ENCODE measurements around the gene KRTAP2-1. TPM values are rescaled to one million over a fixed set of nuclear protein-coding genes. Genes with fewer than 3 reads are reported as not detected.
"Not testable (repeated sequence)": the region's sequence is repeated elsewhere in the genome, so short reads cannot be mapped to it uniquely, and the experiment has no call there.

KRTAP2-1 gene, protein sequence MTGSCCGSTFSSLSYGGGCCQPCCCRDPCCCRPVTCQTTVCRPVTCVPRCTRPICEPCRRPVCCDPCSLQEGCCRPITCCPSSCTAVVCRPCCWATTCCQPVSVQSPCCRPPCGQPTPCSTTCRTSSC
- not detected for total RNA-seq
- polyA plus RNA-seq = not detected

DNA sequence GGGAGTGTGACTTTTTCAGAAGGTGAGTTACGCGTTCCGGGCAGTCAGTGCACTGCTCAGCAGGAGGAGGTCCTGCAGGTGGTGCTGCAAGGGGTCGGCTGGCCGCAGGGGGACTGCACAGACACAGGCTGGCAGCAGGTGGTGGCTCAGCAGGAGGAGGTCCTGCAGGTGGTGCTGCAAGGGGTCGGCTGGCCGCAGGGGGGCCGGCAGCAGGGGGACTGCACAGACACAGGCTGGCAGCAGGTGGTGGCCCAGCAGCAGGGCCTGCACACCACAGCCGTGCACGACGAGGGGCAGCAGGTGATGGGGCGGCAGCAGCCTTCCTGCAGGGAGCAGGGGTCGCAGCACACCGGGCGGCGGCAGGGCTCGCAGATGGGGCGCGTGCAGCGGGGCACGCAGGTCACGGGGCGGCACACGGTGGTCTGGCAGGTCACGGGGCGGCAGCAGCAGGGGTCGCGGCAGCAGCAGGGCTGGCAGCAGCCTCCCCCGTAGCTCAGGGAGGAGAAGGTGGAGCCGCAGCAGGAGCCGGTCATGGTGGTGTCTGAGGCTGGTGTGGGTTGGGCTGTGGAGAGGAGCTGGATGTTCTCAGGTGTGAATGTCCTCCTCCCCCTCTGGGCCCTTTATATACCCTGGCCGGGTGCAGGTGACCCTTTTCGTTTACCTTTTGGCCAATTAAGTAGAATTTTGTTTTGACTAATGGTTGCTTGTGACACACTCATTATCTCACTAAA is at the start of gene KRTAP2-1:
Gene KRTAP2-1, minus strand, starts transcription at position 582 of the 731 bp plus-strand sequence. Its CDS starts 49 bp downstream, at position 533.
- H3K9me3 ChIP-seq; H3K4me1 ChIP-seq; H3K4me3 ChIP-seq; DNase-seq; intact Hi-C loops (cut with DNase I); H3K36me3 ChIP-seq; H3K27ac ChIP-seq: not testable (repeated sequence)
- 63 to 66% methylated on average over 10 of the region's 33 CpGs for WGBS, 2 donors
- peaks cover 0 to 24% (median 0%) of the 10 kb centered on the region in 3 donors for H3K27me3 ChIP-seq

- TF ChIP-seq EP300 (IDR thresholded peaks at IDR 0.05) (no peak), POLR2AphosphoS5 (IDR thresholded peaks at IDR 0.05) (no peak), POLR2A (IDR thresholded peaks at IDR 0.05) (no peak)
- TF ChIP-seq, protein P1, sequence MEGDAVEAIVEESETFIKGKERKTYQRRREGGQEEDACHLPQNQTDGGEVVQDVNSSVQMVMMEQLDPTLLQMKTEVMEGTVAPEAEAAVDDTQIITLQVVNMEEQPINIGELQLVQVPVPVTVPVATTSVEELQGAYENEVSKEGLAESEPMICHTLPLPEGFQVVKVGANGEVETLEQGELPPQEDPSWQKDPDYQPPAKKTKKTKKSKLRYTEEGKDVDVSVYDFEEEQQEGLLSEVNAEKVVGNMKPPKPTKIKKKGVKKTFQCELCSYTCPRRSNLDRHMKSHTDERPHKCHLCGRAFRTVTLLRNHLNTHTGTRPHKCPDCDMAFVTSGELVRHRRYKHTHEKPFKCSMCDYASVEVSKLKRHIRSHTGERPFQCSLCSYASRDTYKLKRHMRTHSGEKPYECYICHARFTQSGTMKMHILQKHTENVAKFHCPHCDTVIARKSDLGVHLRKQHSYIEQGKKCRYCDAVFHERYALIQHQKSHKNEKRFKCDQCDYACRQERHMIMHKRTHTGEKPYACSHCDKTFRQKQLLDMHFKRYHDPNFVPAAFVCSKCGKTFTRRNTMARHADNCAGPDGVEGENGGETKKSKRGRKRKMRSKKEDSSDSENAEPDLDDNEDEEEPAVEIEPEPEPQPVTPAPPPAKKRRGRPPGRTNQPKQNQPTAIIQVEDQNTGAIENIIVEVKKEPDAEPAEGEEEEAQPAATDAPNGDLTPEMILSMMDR (IDR thresholded peaks at IDR 0.05) = no peak
- H3K36me3 ChIP-seq = no peaks in the 10 kb centered on the region
- H3K27me3 ChIP-seq = no peaks in the 10 kb centered on the region
- H3K4me1 ChIP-seq = no peaks in the 10 kb centered on the region
- H3K4me3 ChIP-seq = no peak overlapping the region
- DNase-seq = no peak
- H3K27ac ChIP-seq = no peak overlapping the region
- 88 to 90% methylated on average over 7 of the region's 7 CpGs for WGBS, 2 donors
- intact Hi-C loops (cut with DNase I) = no loop called here
- no peaks in the 10 kb centered on the region for H3K9me3 ChIP-seq
Observed at GRCh38 chr17:41096055-41096454, 48.9 kb upstream of the KRTAP2-1 start.

DNA sequence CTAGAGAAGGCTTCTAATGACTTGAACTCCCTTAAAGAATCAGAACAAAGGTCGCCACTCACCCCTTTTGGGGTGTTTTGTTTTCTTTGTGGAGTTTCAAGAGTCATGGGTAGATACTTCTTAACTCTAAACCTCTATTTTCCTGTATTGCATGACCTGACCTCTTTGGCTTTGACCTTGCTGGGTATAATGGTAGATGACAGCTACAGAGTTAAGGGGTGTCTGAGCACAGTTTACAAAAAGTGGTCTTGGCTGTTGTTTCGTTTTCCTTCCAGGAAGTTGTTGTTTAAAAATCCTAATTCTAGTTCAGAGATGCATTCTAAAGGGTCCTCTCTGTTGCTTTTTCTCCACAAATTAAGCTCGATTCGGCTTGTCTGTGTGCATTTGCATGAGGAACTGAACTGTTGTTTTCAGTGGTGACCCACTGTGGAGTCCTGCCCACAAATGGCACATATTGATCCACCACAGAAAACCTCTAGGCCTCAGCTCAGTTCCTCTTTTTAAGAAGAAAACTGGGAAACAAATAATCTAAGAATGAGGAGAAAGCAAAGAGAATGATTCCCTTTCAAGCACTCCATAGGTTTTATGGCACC is 41.7 kb upstream of the KRTAP2-1 start:
- H3K4me3 ChIP-seq; intact Hi-C loops (cut with DNase I); DNase-seq; H3K9me3 ChIP-seq; H3K36me3 ChIP-seq; H3K27me3 ChIP-seq; H3K27ac ChIP-seq; H3K4me1 ChIP-seq: not testable (repeated sequence)
- 64 to 73% methylated on average over 4 of the region's 4 CpGs for WGBS, 2 donors

- 84 to 87% methylated on average over 14 of the region's 14 CpGs for WGBS, 2 donors
- H3K27me3 ChIP-seq; H3K4me3 ChIP-seq; H3K27ac ChIP-seq; DNase-seq; H3K9me3 ChIP-seq; H3K4me1 ChIP-seq; intact Hi-C loops (cut with DNase I); H3K36me3 ChIP-seq: not testable (repeated sequence)
Observed at GRCh38 chr17:41084100-41084856, 37.2 kb upstream of the KRTAP2-1 start, which contains the start of gene KRTAP4-7. Gene KRTAP4-7 (plus strand): TSS chr17:41084150. CDS start chr17:41084207, 57 bp downstream.

DNA sequence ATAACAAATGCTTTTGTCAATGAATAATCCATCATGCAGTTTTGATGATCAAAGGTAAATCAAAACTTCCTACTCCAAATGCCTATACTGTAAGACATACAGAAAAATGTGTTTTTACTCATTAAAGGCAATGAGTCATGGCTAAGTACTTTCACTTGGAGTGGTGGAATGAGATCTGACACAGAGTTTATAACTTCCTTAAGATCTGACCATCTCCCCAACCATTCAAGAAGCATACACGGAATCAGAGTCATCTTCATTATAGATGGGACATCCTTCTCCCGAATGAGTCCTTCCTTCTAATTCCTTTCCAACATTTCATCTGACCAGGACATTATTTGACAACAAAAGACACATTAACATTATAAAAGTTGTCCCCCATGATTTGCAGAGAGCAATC is 36.3 kb upstream of the KRTAP2-1 start:
- WGBS, 2 donors = 70 to 89% methylated on average over 2 of the region's 2 CpGs
- H3K27ac ChIP-seq; H3K4me3 ChIP-seq; H3K4me1 ChIP-seq; DNase-seq; intact Hi-C loops (cut with DNase I); H3K9me3 ChIP-seq; H3K27me3 ChIP-seq; H3K36me3 ChIP-seq: not testable (repeated sequence)

DNA sequence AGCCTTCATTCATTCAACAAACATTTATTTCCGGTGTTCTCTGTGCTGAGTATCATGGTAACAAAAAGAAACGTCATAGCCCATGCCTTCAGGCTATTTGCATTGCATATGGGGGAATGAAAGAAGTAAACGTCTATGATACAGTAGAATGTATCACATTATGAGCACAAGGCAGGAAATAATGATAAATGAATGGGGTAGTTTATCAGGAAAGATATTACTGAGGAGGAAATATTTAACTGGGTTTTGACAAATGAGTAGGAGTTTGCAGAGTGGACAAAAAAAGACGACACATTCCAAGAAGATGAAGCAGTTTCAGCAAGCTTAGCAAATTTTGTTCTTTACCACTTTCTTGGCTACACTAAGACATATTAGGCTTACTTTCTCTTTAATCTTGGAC is 35.5 kb upstream of the KRTAP2-1 start:
- Histone ChIP-seq H3K27me3 (no peaks in the 10 kb centered on the region), H3K36me3 (no peaks in the 10 kb centered on the region), H3K4me1 (no peaks in the 10 kb centered on the region), H3K9me3 (no peaks in the 10 kb centered on the region), H3K4me3 (no peak overlapping the region), H3K27ac (no peak overlapping the region)
- no peak for TF ChIP-seq POLR2A (IDR thresholded peaks at IDR 0.05)
- TF ChIP-seq EP300 (IDR thresholded peaks at IDR 0.05) = no peak
- TF ChIP-seq, protein P1 (IDR thresholded peaks at IDR 0.05) = no peak
- no peak for TF ChIP-seq POLR2AphosphoS5 (IDR thresholded peaks at IDR 0.05)
- DNase-seq = no peak
- 65 to 74% methylated on average over 4 of the region's 4 CpGs for WGBS, 2 donors
- intact Hi-C loops (cut with DNase I) = no loop called here

Measured in sigmoid colon (tissue), 7 donors.